ENCODE data around the gene ABL1.
"Not testable (repeated sequence)": the region's sequence is repeated elsewhere in the genome, so short reads cannot be mapped to it uniquely, and the experiment has no call there.

Gene ABL1

GRCh38 chr9:130905902-130906734, 71.1 kb downstream of the ABL1 start:
- no peak for DNase-seq

- DNase-seq, result peak; percentile 69
Measured at GRCh38 chr9:130906735-130907416, 71.8 kb downstream of the ABL1 start.

- no peak for DNase-seq
Measured at GRCh38 chr9:130908146-130908877, 73.3 kb downstream of the ABL1 start.

- no peak for DNase-seq
Measured at GRCh38 chr9:130908878-130909355, 73.9 kb downstream of the ABL1 start.

GRCh38 chr9:130910041-130910440, 75.0 kb downstream of the ABL1 start:
- DNase-seq, result not testable (repeated sequence)

GRCh38 chr9:130910670-130911069, 75.6 kb downstream of the ABL1 start:
- not testable (repeated sequence) for DNase-seq

GRCh38 chr9:130911254-130912049, 76.4 kb downstream of the ABL1 start:
- DNase-seq, result no peak

GRCh38 chr9:130912932-130913598, 78.0 kb downstream of the ABL1 start:
- peak; percentile 32 for DNase-seq

- DNase-seq, result no peak
Measured at GRCh38 chr9:130913599-130914416, 78.8 kb downstream of the ABL1 start.

- DNase-seq, result no peak
Measured at GRCh38 chr9:130914417-130915095, 79.5 kb downstream of the ABL1 start.

- DNase-seq, result no peak
Measured at GRCh38 chr9:130915096-130915447, 80.0 kb downstream of the ABL1 start.

- no peak for DNase-seq
Measured at GRCh38 chr9:130917168-130917960, 82.3 kb downstream of the ABL1 start.

- no peak for DNase-seq
Measured at GRCh38 chr9:130918101-130918825, 83.2 kb downstream of the ABL1 start.

- DNase-seq, result no peak
Measured at GRCh38 chr9:130918826-130919558, 83.9 kb downstream of the ABL1 start.

- DNase-seq, result no peak
Measured at GRCh38 chr9:130919559-130920145, 84.6 kb downstream of the ABL1 start.

- DNase-seq, result no peak
Measured at GRCh38 chr9:130920233-130920632, 85.2 kb downstream of the ABL1 start.

- DNase-seq, result no peak
Measured at GRCh38 chr9:130920762-130921299, 85.8 kb downstream of the ABL1 start.
